GM06990 (cell line): ENCODE results near the gene HMMR.

Source experiments
- DNase-seq: peaks from one replicate; pipeline ENCODE4 v3.0.0-alpha.2; 2011; ENCODE audit not compliant: insufficient read length; ENCODE audit errors: extremely low read depth
- H3K27me3 ChIP-seq: replicated peaks from 2 replicates; pipeline ENCODE4 v1.6.0; 2011; ENCODE audit warnings: low read length; ENCODE audit not compliant: control insufficient read depth, insufficient read depth
- H3K36me3 ChIP-seq: 2 replicates; pipeline ENCODE4 v1.5.1; 2011; ENCODE audit warnings: low read length; ENCODE audit not compliant: control insufficient read depth, insufficient read depth
- H3K4me3 ChIP-seq: replicated peaks from 2 replicates; pipeline ENCODE4 v1.5.1; 2011; ENCODE audit warnings: low read depth, mild to moderate bottlenecking, control low read depth, low read length
- CTCF ChIP-seq: IDR thresholded peaks from 2 replicates; pipeline ENCODE4 v1.5.1; 2011; ENCODE audit warnings: low read length, control low read depth, mild to moderate bottlenecking, inconsistent platforms; ENCODE audit not compliant: insufficient read depth, poor library complexity, severe bottlenecking

HMMR gene

GRCh38 chr5:163478982-163479271 lies 18.5 kb downstream of the HMMR start:
- no peak for TF ChIP-seq CTCF
- peaks cover 3% of the 10 kb centered on the region for H3K36me3 ChIP-seq
- no peak for DNase-seq
- H3K27me3 ChIP-seq, result no peaks in the 10 kb centered on the region
- H3K4me3 ChIP-seq, result no peak overlapping the region

GRCh38 chr5:163489055-163489744 lies 28.8 kb downstream of the HMMR start:
- DNase-seq, result no peak
- Histone ChIP-seq H3K27me3 (no peaks in the 10 kb centered on the region), H3K36me3 (peaks cover 1% of the 10 kb centered on the region), H3K4me3 (no peak overlapping the region)
- peak; percentile 35 for TF ChIP-seq CTCF

GRCh38 chr5:163489745-163490075 lies 29.3 kb downstream of the HMMR start:
- no peak for DNase-seq
- Histone ChIP-seq H3K27me3 (no peaks in the 10 kb centered on the region), H3K4me3 (no peak overlapping the region), H3K36me3 (peaks cover 1% of the 10 kb centered on the region)
- TF ChIP-seq CTCF, result no peak

- no peak for DNase-seq
- Histone ChIP-seq H3K4me3 (no peak overlapping the region), H3K27me3 (no peaks in the 10 kb centered on the region), H3K36me3 (peaks cover 1% of the 10 kb centered on the region; the same call in 1 of the 2 replicates)
- no peak for TF ChIP-seq CTCF
Measured at GRCh38 chr5:163496286-163496685, 35.9 kb downstream of the HMMR start.

GRCh38 chr5:163497315-163497714 lies 36.9 kb downstream of the HMMR start:
- no peak for DNase-seq
- Histone ChIP-seq H3K4me3 (no peak overlapping the region), H3K27me3 (no peaks in the 10 kb centered on the region), H3K36me3 (peaks cover 1% of the 10 kb centered on the region; the same call in 1 of the 2 replicates)
- TF ChIP-seq CTCF, result no peak

- DNase-seq, result no peak
- TF ChIP-seq CTCF, result no peak
Measured at GRCh38 chr5:163498886-163499285, 38.5 kb downstream of the HMMR start.

More at GRCh38 chr5:163498886-163499285, 38.5 kb downstream of the HMMR start:
- H3K4me3 ChIP-seq, result no peak overlapping the region
- no peaks in the 10 kb centered on the region for H3K27me3 ChIP-seq
- no peaks in the 10 kb centered on the region for H3K36me3 ChIP-seq
